ENCODE results near the gene SALL3. TPM values are rescaled to one million over a fixed set of nuclear protein-coding genes. Genes with fewer than 3 reads are reported as not detected.
"Not testable (repeated sequence)": the region's sequence is repeated elsewhere in the genome, so short reads cannot be mapped to it uniquely, and the experiment has no call there.

Gene SALL3
- total RNA-seq, 1 donor from 2014 or later = 2.1 TPM

DNA sequence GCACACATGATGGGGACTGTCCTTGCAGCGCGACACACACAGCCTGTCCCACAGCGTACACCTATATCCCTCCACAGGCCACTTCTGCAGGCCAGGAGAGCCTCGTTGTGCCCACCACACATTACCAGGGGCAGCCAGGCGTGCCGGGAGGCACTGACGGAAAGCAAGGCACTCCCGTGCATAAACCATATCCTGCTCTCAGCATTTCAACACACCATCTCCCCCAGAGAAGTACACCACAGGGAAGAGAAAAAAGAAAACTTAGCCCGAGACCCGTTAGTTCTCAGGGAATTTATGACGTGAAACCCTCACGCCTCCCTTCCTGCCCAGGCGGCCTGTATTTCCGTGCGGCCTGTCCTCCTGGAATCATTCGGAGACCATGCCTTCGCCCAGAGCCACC, 24.6 kb upstream of the SALL3 start:
- no peak for DNase-seq (ENCODE audit: low read depth)
- H3K27me3 ChIP-seq (ENCODE audit: control insufficient read depth, insufficient read depth, low read length) = no peaks in the 10 kb centered on the region
- H3K4me3 ChIP-seq (ENCODE audit: low read depth, low read length) = no peak overlapping the region
- TF ChIP-seq, protein P1, sequence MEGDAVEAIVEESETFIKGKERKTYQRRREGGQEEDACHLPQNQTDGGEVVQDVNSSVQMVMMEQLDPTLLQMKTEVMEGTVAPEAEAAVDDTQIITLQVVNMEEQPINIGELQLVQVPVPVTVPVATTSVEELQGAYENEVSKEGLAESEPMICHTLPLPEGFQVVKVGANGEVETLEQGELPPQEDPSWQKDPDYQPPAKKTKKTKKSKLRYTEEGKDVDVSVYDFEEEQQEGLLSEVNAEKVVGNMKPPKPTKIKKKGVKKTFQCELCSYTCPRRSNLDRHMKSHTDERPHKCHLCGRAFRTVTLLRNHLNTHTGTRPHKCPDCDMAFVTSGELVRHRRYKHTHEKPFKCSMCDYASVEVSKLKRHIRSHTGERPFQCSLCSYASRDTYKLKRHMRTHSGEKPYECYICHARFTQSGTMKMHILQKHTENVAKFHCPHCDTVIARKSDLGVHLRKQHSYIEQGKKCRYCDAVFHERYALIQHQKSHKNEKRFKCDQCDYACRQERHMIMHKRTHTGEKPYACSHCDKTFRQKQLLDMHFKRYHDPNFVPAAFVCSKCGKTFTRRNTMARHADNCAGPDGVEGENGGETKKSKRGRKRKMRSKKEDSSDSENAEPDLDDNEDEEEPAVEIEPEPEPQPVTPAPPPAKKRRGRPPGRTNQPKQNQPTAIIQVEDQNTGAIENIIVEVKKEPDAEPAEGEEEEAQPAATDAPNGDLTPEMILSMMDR (IDR thresholded peaks at IDR 0.05; ENCODE audit: insufficient read depth, low read length, poor library complexity, severe bottlenecking) = no peak
- no peaks in the 10 kb centered on the region for H3K36me3 ChIP-seq (ENCODE audit: control insufficient read depth, insufficient read depth, low read length)

DNA sequence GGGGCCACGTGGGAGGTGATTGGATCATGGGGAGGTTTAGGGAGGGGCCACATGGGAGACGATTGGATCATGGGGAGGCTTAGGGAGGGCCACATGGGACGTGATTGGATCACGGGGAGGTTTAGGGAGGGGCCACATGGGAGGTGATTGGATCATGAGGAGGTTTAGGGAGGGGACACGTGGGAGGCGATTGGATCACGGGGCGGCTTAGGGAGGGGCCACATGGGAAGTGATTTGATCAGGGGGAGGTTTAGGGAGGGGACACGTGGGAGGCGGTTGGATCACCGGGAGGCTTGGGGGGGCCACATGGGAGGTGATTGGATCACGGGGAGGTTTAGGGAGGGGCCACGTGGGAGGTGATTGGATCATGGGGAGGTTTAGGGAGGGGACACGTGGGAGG, 22.5 kb upstream of the SALL3 start:
- H3K36me3 ChIP-seq (ENCODE audit: control insufficient read depth, insufficient read depth, low read length) = no peaks in the 10 kb centered on the region
- H3K4me3 ChIP-seq (ENCODE audit: low read depth, low read length) = no peak overlapping the region
- no peaks in the 10 kb centered on the region for H3K27me3 ChIP-seq (ENCODE audit: control insufficient read depth, insufficient read depth, low read length)
- TF ChIP-seq, protein P1 (IDR thresholded peaks at IDR 0.05; ENCODE audit: insufficient read depth, low read length, poor library complexity, severe bottlenecking) = no peak
- no peak for DNase-seq (ENCODE audit: low read depth)

DNA sequence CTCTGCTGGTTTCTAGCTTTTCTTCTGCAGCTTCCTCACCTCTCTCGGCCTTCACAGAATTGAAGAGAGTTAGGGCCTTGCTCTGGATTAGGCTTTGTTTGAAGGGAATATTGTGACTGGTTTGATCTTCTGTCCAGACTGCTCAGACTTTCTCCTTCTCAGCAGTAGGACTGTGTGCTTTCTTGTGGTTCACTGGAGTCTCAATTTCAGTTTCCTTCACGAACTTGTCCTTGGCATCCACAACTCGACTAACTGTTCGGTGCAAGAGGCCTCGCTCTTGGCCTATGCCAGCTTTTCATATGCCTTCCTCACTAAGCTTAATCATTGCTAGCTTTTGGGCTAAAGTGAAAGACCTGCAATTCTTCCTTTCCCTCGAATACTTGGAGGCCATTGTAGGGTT, 18.9 kb upstream of the SALL3 start:
- Histone ChIP-seq H3K4me3 (ENCODE audit: low read depth, low read length) (no peak overlapping the region), H3K36me3 (ENCODE audit: control insufficient read depth, insufficient read depth, low read length) (no peaks in the 10 kb centered on the region), H3K27me3 (ENCODE audit: control insufficient read depth, insufficient read depth, low read length) (peaks cover 3% of the 10 kb centered on the region)
- no peak for DNase-seq (ENCODE audit: low read depth)
- TF ChIP-seq, protein P1 (IDR thresholded peaks at IDR 0.05; ENCODE audit: insufficient read depth, low read length, poor library complexity, severe bottlenecking) = no peak

DNA sequence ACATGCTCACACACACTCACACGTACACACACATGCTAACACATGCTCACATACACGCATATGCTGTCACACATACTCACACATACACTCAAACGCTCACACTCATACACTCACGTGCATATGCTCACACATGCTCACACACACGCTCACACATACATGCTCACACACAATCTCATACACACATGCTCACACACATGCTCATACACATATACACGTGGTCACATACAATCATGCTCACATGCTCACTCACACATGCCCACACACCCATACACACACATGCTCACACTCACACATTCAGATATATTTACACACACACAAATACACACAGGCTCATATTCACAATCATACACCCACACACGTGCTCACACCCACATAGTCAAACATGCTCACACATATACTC, 17.5 kb upstream of the SALL3 start:
- no peak for DNase-seq (ENCODE audit: low read depth)
- Histone ChIP-seq H3K27me3 (ENCODE audit: control insufficient read depth, insufficient read depth, low read length) (peaks cover 3% of the 10 kb centered on the region), H3K4me3 (ENCODE audit: low read depth, low read length) (no peak overlapping the region), H3K36me3 (ENCODE audit: control insufficient read depth, insufficient read depth, low read length) (no peaks in the 10 kb centered on the region)
- TF ChIP-seq, protein P1 (IDR thresholded peaks at IDR 0.05; ENCODE audit: insufficient read depth, low read length, poor library complexity, severe bottlenecking) = no peak

DNA sequence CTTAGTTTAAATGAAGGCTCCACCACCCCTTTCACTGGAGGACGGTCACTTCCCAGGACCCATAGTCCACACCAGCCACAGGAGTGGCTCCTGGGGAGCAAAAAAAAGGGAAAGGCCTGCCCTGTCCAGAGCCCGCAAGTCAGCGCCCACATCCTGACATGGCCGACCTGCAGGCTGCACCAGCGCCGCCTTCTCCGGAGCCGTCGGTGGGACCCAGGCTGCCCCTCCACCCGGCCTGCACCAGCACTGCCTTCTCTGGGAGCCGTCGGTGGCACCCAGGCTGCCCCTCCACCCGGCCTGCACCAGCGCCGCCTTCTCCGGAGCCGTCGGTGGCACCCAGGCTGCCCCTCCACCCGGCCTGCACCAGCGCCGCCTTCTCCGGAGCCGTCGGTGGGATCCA, 14.9 kb upstream of the SALL3 start:
- H3K4me3 ChIP-seq (ENCODE audit: low read depth, low read length); DNase-seq (ENCODE audit: low read depth): not testable (repeated sequence)

DNA sequence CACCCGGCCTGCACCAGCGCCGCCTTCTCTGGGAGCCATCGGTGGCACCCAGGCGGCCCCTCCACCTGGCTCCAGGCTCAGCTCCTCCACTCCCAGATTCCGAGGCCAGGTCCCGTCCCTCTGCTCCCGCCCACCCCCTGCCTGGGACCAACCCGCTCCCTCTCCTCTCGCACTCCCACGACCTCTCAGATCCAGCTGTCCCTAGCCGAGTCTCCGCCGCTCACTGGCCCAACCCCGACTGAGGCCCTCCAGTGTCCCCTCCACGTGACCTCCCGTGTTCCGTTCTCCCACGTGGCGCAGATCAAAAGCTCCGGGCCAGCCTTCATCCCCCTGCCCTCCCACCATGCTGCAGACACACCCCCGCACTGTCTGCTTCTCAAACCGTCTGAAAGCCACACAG, 14.4 kb upstream of the SALL3 start:
- TF ChIP-seq, protein P1 (IDR thresholded peaks at IDR 0.05; ENCODE audit: insufficient read depth, low read length, poor library complexity, severe bottlenecking) = no peak
- peaks cover 7% of the 10 kb centered on the region for H3K27me3 ChIP-seq (ENCODE audit: control insufficient read depth, insufficient read depth, low read length)
- DNase-seq (ENCODE audit: low read depth) = no peak
- no peaks in the 10 kb centered on the region for H3K36me3 ChIP-seq (ENCODE audit: control insufficient read depth, insufficient read depth, low read length)
- H3K4me3 ChIP-seq (ENCODE audit: low read depth, low read length) = no peak overlapping the region

More for the DNA sequence above, 14.9 kb upstream of the SALL3 start:
- H3K36me3 ChIP-seq (ENCODE audit: control insufficient read depth, insufficient read depth, low read length); H3K27me3 ChIP-seq (ENCODE audit: control insufficient read depth, insufficient read depth, low read length): not testable (repeated sequence)
